OCI-M2 (cell line): ENCODE results near the gene RNF144A.
"Not testable (repeated sequence)": the region's sequence is repeated elsewhere in the genome, so short reads cannot be mapped to it uniquely, and the experiment has no call there.

Source experiments
- DNase-seq: peaks from one replicate; lab custom pipeline; 2025; ENCODE audit not compliant: unreplicated experiment; lab: John Stamatoyannopoulos, UW

RNF144A gene, protein sequence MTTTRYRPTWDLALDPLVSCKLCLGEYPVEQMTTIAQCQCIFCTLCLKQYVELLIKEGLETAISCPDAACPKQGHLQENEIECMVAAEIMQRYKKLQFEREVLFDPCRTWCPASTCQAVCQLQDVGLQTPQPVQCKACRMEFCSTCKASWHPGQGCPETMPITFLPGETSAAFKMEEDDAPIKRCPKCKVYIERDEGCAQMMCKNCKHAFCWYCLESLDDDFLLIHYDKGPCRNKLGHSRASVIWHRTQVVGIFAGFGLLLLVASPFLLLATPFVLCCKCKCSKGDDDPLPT

DNA sequence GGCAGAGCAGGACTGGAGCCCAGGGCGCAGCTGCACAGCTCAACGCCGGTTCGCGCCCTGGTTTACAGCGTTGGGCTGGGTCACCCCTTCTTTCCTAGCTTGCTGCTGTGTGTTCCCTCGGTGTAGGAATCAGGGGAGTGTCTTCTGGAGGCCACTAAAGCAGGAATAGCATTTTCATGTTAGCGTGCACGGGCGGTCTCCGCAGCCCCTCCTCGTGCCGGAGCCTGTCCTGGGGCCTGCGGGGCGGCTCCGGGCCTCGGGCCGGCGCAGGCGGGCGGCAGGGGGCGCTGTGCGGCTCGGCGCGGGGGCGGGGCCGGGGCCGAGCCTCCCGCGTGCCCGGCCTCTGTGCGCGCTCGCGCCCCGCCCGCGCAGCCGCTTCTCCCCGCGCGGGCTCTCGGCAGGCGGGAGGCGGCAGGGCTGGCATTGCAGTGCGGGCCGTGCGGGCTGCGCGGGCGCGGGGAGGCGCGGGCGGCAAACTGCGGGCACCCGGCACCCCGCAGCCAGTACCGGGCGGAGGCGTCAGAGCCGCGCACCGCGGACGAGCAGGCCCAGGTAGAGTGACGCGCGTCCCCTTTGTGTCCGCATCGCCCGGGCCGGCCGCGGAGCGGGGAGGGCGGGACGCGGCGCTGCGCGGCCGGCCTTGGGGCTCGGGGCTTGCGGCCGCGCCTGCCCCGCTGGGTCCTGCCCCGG lies at the start of gene RNF144A:
Gene RNF144A, plus strand, starts transcription at position 342 of the 690 bp plus-strand sequence. CDS start 79,515 bp downstream, outside the sequence.
- DNase-seq = no peak

DNA sequence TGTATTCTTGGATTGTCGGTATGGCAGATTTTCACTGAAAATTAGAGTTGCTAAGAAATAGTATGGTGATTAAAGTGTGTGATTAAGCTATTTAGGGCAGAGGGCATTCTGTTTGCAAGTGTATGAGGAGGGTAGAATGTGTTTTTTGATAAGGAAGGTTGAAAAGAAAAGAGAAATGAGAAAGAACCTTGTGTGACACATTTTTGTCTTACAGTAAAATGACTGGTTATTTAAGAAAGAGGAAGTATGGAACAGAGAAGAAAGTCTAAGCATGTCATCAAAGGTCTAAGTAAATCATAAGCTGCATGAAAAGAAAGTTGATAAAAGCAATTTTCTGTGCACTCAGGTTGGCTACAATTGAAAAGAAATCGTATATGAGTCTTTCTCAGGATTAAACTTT lies 44.8 kb upstream of the RNF144A start:
- DNase-seq = no peak

DNA sequence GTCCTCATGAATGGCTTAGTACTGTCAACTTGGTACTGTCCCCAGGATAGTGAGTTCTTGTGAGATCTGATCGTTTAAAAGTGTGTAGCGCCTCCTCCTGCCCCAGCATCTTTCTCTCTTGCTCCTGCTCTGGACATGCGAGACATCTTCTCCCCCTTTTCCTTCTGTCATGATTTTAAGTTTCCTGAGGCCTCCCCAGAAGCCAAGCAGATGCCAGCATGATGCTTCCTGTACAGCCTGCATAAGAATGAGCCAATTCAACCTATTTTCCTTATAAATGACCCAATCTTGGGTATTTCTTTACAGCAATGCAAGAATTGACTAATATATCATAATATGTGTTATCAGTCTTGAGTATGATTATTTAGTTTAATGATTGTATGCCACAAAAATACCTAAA lies 43.2 kb upstream of the RNF144A start:
- no peak for DNase-seq

GRCh38 chr2:6876309-6876708 lies 40.9 kb upstream of the RNF144A start:
- no peak for DNase-seq

DNA sequence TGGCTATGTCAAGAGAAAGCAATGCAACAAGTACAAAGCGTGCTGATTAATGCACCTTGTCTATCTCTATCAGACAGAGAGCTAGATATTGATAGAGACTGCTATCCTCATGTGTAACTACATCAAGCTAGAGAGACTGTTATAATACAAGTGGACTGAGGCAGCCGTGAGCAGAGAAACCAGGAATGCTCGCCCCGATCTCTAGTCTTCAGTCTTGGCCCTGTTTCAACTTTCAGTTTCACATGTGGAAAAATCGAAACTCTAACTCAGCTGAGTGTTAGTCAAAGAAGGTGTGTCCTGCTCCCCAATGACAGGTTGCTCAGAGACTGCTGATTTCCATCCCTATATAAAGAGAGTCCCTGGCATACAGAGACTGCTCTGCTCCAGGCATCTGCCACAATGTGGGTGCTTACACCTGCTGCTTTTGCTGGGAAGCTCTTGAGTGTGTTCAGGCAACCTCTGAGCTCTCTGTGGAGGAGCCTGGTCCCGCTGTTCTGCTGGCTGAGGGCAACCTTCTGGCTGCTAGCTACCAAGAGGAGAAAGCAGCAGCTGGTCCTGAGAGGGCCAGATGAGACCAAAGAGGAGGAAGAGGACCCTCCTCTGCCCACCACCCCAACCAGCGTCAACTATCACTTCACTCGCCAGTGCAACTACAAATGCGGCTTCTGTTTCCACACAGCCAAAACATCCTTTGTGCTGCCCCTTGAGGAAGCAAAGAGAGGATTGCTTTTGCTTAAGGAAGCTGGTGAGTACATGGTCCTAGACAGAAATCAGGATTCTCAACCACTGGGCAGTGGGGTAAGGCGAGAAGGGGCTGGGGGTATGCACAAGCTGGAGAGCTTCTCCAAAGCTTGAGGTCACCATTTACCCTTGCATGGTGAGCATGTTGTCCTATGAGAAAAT lies 39.6 kb upstream of the RNF144A start, which contains the start of gene RSAD2:
Gene RSAD2, plus strand, starts transcription at position 376 of the 903 bp plus-strand sequence. Its CDS starts 24 bp downstream, at position 400.
- no peak for DNase-seq

DNA sequence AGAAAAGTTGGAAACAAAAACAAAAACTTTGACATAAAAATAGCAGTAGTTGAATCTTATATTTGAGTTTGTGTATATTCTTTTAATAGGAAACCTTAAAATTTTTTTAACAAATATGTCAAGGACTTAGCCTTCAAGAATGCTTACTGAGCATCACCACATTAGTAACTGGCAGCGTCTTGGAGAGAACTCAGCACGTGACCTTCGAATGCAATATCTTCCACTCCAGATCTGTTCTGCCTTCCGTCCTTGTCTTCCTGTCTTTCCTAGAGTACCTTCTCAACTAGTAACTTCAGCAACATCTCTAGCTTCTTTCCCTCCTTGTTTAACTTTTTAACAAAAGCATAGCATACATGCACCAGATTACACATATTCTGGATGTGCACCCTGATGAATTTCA lies 38.7 kb upstream of the RNF144A start:
- DNase-seq = no peak

GRCh38 chr2:6879011-6879410 lies 38.2 kb upstream of the RNF144A start:
- DNase-seq = no peak

DNA sequence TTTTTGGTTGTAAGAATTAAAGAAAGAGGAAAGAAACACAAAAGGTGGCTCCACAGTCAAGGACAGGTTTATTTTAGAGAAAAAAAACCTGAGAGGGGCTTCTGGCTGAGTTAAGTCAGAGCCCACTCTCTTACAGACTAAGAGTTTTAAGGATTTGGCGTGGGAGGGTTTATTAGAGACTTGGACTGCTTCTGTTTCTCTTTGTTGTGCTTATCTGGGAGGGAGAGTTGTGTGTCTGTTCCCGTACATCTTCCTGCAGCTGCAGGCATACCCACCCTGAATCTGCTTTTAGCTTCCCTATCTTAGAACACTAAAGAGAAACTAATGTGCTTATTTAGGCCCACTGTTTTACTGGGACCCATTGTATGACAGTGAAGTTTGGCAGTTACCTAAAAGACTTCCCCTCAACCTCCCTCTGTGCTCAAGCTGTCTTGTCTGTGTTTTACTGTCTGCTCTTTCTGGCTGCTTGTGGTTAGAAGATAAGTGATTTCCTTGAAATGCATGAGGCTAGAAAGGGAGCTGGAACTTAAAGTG lies 36.9 kb upstream of the RNF144A start:
- peak; percentile 82 for DNase-seq

- DNase-seq = no peak
Measured at GRCh38 chr2:6881046-6881445, 36.2 kb upstream of the RNF144A start.

DNA sequence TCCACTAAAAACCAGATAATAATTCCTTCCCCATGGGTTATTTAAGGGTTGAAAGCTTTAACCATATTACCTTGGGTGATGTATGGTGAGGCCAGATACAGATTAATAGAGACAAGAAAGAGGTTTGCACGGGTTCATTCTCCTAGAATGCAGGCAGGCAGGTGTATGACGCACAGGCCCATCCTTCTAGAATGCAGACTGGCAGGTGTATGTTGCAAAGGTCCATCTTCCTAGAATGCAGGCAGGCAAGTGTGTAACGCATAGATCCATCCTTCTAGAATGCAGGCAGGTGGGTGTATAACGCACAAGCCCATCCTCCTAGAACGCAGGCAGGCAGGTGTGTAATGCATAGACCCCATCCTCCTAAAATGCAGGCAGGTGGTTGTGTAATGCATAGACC lies 35.7 kb upstream of the RNF144A start:
- no peak for DNase-seq

DNA sequence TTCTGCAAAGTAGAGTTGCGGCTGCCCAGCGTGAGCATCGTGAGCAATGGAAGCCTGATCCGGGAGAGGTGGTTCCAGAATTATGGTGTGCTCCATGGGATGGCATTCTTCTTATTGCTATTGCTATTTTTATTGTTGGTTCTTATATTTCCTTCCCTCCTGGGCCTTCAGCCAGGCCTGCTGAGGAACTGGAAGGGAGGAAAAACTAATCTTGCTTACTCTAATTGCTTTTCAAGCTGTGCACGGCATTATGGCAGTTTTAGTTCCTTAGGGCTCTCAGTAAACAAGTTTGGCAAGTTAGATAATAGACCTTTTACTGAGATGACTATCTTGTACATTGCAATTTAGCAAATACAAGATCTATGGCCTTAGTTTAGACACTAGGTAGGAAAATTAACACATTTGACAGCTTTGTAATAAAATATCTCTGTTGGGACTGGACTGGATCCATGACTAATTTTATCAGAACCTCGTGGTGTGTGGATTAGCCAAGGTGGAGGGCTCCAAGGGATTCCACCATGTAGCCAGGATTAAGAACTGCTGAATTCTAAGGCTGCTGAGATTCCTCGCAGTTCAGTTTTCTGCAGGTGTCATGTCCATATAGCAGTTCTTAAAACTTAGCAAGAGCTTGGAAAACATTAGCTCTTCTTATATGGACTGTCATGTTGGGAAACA lies 33.6 kb upstream of the RNF144A start:
- DNase-seq = no peak

DNA sequence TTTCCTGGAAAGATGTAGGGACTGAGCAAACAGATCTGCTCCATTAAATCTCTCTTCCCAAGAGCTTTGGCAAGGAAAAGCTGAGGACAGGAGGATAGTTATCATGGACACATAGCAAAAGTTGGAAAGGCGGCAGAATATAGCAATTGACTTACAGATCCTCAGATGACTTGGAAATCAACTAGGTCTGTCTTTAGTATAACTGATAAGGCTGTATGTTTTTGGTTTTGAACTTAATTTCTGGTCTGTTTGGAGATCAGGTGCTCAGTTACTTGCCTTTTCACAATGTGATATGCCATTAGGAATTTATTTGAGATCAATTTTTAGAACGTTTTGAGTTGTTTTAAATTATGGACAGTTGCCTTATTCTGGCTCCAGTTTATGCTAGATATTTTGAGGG lies 31.7 kb upstream of the RNF144A start:
- DNase-seq = no peak

GRCh38 chr2:6885968-6886367 lies 31.2 kb upstream of the RNF144A start:
- no peak for DNase-seq

DNA sequence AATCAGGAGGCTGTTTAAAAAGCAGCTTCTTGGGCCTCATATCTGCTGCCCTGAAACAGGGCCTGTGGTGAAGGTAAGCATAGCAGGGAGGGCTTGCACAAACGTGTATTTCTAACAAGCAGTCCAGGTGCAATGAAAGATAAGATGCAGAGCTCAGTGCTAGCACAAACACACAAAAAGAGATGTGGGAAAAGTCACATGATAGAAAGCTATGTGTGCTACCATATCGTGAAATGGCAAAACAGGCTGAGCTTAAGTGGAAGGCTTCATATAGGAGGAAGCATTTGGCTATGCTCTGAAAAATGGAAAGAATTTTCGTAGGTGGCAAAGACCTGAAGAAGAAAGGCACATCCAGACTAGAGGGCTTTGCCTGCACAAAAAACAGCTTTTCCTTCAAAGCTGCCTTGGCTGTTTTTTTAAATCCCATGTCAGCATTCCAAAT lies 29.4 kb upstream of the RNF144A start:
- DNase-seq = no peak

- DNase-seq = no peak
Measured at GRCh38 chr2:6888724-6889123, 28.5 kb upstream of the RNF144A start.

DNA sequence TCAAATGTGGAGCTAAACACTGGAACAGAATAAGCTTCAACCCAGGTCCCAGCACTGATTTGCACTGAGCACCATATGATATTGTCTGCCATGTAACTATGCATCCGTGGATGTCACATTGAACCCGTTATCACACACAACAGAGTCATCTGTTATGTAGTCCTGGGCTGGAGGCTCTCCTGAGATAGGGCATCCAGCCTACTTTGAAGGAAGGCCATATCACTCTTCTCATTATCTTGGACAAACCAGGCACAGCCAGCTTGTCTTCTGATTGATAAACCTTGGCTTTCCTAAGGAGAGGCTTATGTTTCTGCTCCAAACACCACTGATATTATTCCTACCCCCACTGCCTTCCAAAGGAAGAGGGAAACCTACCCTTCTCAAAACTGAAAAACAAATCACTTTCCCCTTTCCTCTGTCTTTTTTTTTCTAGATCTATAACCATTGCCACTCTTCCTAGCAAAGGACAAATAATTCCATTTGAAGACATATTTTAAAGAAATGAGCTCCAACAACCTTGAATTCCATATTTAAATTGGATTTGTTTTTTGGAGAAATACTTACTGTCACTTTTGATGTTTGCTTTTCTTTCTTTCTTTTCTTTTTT lies 23.2 kb upstream of the RNF144A start:
- no peak for DNase-seq

DNA sequence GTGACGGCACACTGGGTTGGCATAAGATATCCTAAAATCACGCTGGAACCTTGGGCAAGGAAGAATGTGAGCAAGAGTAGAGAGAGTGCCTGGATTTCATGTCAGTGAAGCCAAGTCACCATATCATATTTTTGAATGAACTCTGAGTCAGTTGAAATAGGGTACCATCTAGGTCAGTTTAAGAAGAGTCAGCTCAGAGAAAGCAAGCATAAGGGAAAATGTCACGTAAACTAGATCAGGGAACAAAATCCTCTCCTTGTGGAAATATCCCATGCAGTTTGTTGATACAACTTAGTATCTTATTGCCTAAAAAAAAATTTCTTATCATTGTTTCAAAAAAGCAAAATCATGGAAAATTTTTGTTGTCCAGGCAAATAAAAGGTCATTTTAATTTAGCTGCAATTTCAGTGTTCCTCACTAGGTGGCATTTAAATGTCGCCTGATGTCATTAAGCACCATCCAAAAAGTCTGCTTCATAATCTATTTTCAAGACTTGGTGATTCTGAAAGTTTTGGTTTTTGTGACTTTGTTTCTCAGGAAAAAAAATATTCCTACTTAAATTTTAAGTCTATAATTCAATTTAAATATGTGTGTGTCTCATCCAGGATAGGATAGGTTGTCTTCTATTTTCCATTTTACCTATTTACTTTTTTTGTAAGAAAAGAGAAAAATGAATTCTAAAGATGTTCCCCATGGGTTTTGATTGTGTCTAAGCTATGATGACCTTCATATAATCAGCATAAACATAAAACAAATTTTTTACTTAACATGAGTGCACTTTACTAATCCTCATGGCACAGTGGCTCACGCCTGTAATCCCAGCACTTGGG lies 20.1 kb upstream of the RNF144A start:
- peak; percentile 16 for DNase-seq

- DNase-seq = not testable (repeated sequence)
Measured at GRCh38 chr2:6902581-6902980, 14.6 kb upstream of the RNF144A start.

DNA sequence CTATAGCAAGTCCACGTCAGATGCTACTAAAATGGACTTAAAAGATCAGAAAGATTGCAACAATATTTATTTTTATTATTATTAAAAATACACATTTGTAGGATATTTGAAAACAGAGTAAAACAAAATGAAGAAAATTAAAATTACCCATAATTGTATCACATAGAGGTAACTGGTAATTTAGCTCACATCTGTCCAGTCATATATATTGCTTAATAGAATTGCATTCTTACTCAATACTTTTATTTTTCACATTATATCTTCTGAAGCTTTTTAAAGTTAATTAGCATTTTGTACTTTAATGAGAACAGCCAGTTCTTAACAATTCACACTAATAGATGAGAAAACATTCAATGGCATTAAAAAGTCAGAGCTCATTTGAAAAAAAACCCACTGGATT lies 11.5 kb upstream of the RNF144A start:
- no peak for DNase-seq
